WI38 (cell line): ENCODE data around the gene FBXO41.

Experiments
- H3K4me3 ChIP-seq: 2 replicates; pipeline ENCODE4 v1.5.1; 2011; ENCODE audit warnings: low read depth, mild to moderate bottlenecking, control low read depth, low read length
- TF ChIP-seq, protein P1 (sequence below): IDR thresholded peaks from 2 replicates; pipeline ENCODE4 v1.5.1; 2012; ENCODE audit warnings: low read depth, mild to moderate bottlenecking, control low read depth, low read length

The FBXO41 gene

GRCh38 chr2:73284296-73285158 lies at the start of gene FBXO41:
FBXO41 (minus strand) TSS chr2:73284478; CDS start chr2:73269630, 14,848 bp downstream.
- TF ChIP-seq, protein P1, sequence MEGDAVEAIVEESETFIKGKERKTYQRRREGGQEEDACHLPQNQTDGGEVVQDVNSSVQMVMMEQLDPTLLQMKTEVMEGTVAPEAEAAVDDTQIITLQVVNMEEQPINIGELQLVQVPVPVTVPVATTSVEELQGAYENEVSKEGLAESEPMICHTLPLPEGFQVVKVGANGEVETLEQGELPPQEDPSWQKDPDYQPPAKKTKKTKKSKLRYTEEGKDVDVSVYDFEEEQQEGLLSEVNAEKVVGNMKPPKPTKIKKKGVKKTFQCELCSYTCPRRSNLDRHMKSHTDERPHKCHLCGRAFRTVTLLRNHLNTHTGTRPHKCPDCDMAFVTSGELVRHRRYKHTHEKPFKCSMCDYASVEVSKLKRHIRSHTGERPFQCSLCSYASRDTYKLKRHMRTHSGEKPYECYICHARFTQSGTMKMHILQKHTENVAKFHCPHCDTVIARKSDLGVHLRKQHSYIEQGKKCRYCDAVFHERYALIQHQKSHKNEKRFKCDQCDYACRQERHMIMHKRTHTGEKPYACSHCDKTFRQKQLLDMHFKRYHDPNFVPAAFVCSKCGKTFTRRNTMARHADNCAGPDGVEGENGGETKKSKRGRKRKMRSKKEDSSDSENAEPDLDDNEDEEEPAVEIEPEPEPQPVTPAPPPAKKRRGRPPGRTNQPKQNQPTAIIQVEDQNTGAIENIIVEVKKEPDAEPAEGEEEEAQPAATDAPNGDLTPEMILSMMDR, result no peak

DNA sequence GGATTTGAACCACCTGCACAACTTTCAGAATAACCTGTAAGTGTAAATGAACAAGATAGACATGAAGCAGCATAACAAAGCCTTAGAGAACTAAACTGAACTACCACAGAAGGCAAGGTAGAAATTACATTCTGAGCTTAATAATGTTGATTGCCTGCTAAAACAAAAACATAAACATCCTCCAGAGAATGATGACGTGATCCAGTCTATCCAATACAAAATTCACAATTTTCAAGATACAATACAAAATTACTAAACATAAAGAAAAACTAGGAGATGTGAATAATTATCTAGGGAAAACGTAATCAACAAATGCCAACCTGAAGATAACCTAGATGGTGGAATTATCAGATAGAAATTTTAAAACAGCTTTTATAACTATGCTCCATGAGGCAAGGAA lies 49.8 kb upstream of the FBXO41 start:
- TF ChIP-seq, protein P1, result no peak
- H3K4me3 ChIP-seq, result no peak overlapping the region

More at GRCh38 chr2:73284296-73285158, at the start of gene FBXO41:
- H3K4me3 ChIP-seq, result peak within 1 kb of the TSS; percentile 63

DNA sequence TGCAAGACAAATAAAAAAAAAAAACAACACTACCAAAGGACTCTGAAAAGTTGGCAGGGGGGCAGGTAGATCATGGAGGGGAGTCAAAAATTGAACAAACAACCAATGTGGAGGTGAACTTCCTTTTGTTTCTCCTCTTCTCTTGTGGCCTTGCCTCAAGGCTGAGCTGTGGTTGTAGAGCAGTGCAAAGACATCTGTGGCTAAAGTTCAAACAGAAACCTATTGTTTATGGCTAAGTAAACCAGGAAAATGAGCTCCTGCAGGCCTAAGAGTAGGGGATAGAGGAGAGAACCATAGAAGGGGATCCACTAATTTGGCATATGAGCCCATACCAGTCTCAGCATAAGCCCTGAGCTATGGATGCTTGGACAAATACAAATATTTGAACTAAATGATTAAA lies 49.3 kb upstream of the FBXO41 start:
- H3K4me3 ChIP-seq, result no peak overlapping the region

GRCh38 chr2:73324126-73324725 lies 39.9 kb upstream of the FBXO41 start:
- TF ChIP-seq, protein P1, result no peak
- no peak overlapping the region for H3K4me3 ChIP-seq

More for the DNA sequence above, 49.3 kb upstream of the FBXO41 start:
- TF ChIP-seq, protein P1, result no peak

DNA sequence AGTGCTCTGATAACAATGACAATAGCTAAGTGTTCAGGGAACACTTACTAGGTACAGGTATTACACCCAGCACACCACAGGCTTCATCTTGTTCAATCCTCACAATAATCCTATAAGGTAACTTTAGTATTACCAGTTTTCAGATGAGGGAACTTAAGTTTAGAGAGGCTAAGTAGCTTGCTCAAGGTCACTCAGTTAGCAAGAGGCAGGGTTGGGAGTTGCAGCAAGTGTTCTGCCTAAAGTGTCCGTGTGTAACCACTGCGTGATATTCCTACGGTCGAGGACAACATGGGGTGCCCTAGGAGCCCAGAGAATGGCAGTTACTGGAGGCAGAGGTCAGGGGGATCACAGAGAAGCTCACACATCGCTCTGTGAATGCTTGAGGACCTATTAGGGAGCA lies 39.3 kb upstream of the FBXO41 start:
- TF ChIP-seq, protein P1, result no peak
- H3K4me3 ChIP-seq, result no peak overlapping the region

DNA sequence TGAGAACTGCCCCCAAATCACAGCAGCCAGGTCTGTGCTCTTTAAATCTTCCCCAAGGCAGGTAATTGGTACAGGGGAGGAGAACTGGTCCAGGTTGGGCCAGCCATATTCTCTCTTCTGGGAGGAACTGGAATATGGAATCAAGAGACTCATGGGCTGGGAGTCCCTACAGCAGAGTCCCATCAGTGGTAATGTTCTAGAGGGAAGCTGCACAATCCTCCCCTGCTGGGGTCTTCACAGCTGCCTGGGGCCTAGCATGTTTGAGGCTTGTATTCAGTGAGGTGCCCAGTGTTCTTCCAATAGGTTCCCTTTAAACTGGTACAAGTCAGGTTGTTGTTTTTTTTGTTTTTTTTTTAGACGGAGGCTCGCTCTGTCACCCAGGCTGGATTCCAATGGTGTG lies 30.2 kb upstream of the FBXO41 start:
- TF ChIP-seq, protein P1, result no peak

GRCh38 chr2:73307720-73308119 lies 23.4 kb upstream of the FBXO41 start:
- TF ChIP-seq, protein P1, result no peak

More for the DNA sequence above, 30.2 kb upstream of the FBXO41 start:
- H3K4me3 ChIP-seq, result no peak overlapping the region

More at GRCh38 chr2:73307720-73308119, 23.4 kb upstream of the FBXO41 start:
- no peak overlapping the region for H3K4me3 ChIP-seq
